ENCODE results near the gene SLC6A18. TPM values are rescaled to one million over a fixed set of nuclear protein-coding genes. Genes with fewer than 3 reads are reported as not detected.

The SLC6A18 gene
- total RNA-seq, 1 donor from 2014 or later = not detected

GRCh38 chr5:1179383-1179715 lies 45.8 kb upstream of the SLC6A18 start:
- Histone ChIP-seq H3K4me1 (no peaks in the 10 kb centered on the region), H3K36me3 (no peaks in the 10 kb centered on the region), H3K27me3 (no peaks in the 10 kb centered on the region), H3K9me3 (no peaks in the 10 kb centered on the region), H3K4me3 (no peak overlapping the region), H3K27ac (no peak overlapping the region)
- intact Hi-C loops (cut with DNase I) = no loop called here
- no peak for DNase-seq (ENCODE audit: low spot score in 2 of 2)
- TF ChIP-seq CTCF (IDR thresholded peaks at IDR 0.05) = no peak

GRCh38 chr5:1180096-1180495 lies 45.1 kb upstream of the SLC6A18 start:
- Histone ChIP-seq H3K4me3 (no peak overlapping the region), H3K4me1 (no peaks in the 10 kb centered on the region), H3K36me3 (no peaks in the 10 kb centered on the region), H3K9me3 (no peaks in the 10 kb centered on the region), H3K27me3 (no peaks in the 10 kb centered on the region), H3K27ac (no peak overlapping the region)
- no peak for DNase-seq (ENCODE audit: low spot score in 2 of 2)
- no peak for TF ChIP-seq CTCF (IDR thresholded peaks at IDR 0.05)
- intact Hi-C loops (cut with DNase I) = no loop called here

- Histone ChIP-seq H3K9me3 (no peaks in the 10 kb centered on the region), H3K4me1 (no peaks in the 10 kb centered on the region), H3K4me3 (no peak overlapping the region), H3K27me3 (no peaks in the 10 kb centered on the region), H3K27ac (no peak overlapping the region), H3K36me3 (no peaks in the 10 kb centered on the region)
- intact Hi-C loops (cut with DNase I) = no loop called here
- no peak for TF ChIP-seq CTCF (IDR thresholded peaks at IDR 0.05)
- no peak for DNase-seq (ENCODE audit: low spot score in 2 of 2)
These were observed 44.3 kb upstream of the SLC6A18 start for GRCh38 chr5:1180841-1181271.

GRCh38 chr5:1181451-1182359 lies 43.5 kb upstream of the SLC6A18 start:
- Histone ChIP-seq H3K4me3 (no peak overlapping the region), H3K27ac (no peak overlapping the region), H3K36me3 (no peaks in the 10 kb centered on the region), H3K4me1 (no peaks in the 10 kb centered on the region), H3K27me3 (no peaks in the 10 kb centered on the region), H3K9me3 (no peaks in the 10 kb centered on the region)
- intact Hi-C loops (cut with DNase I) = no loop called here
- no peak for TF ChIP-seq CTCF (IDR thresholded peaks at IDR 0.05)
- no peak for DNase-seq (ENCODE audit: low spot score in 2 of 2)

- H3K27ac ChIP-seq = no peak overlapping the region
- intact Hi-C loops (cut with DNase I) = no loop called here
- H3K4me3 ChIP-seq = no peak overlapping the region
- H3K9me3 ChIP-seq = no peaks in the 10 kb centered on the region
- no peak for TF ChIP-seq CTCF (IDR thresholded peaks at IDR 0.05)
- no peaks in the 10 kb centered on the region for H3K36me3 ChIP-seq
- H3K4me1 ChIP-seq = no peaks in the 10 kb centered on the region
- H3K27me3 ChIP-seq = no peaks in the 10 kb centered on the region
- no peak for DNase-seq (ENCODE audit: low spot score in 2 of 2)
These were observed 42.9 kb upstream of the SLC6A18 start for GRCh38 chr5:1182360-1182632.
